WTC11 (cell line): ENCODE data around the gene ZNRF3. TPM values are rescaled to one million over a fixed set of nuclear protein-coding genes. Genes with fewer than 3 reads are reported as not detected.

ENCODE experiments used
- ATAC-seq: fragments of 200-7000 bp; cut with Tn5 transposase; 2 replicates; pipeline ENCODE4 v1.10.0; 2021; ENCODE audit warnings: mild to moderate bottlenecking, moderate library complexity
- CTCF ChIA-PET: fragments of 300-600 bp; sonication (Branson Sonifier 250); formaldehyde crosslinking; loops from one replicate; lab custom pipeline; 2021; ENCODE audit warnings: antibody characterized with exemption; lab: Charles Lee
- POLR2A ChIA-PET: fragments of 350-600 bp; sonication (Branson Sonifier 250); formaldehyde crosslinking; loops from one replicate; lab custom pipeline; 2021; ENCODE audit warnings: antibody characterized with exemption; lab: Charles Lee
- DNase-seq: peaks from one replicate; pipeline ENCODE4 v3.0.0; 2021; ENCODE audit warnings: low spot score
- H3K27ac Mint-ChIP-seq: 2 replicates; pipeline ENCODE4 v1.8.0; 2021; ENCODE audit warnings: mixed read lengths
- H3K27me3 Mint-ChIP-seq: 2 replicates; pipeline ENCODE4 v1.8.0; 2021; ENCODE audit warnings: low read depth, mild to moderate bottlenecking, moderate library complexity, mixed read lengths
- H3K36me3 Mint-ChIP-seq: 2 replicates; pipeline ENCODE4 v1.8.0; 2021; ENCODE audit warnings: mixed read lengths
- H3K4me1 Mint-ChIP-seq: 2 replicates; pipeline ENCODE4 v1.8.0; 2022; ENCODE audit warnings: mixed read lengths
- H3K4me3 Mint-ChIP-seq: 2 replicates; pipeline ENCODE4 v1.8.0; 2021; ENCODE audit warnings: mild to moderate bottlenecking, moderate library complexity, mixed read lengths
- H3K9me3 Mint-ChIP-seq: 2 replicates; pipeline ENCODE4 v1.8.0; 2021; ENCODE audit warnings: mixed read lengths
- CREM ChIP-seq: sonication (generic); formaldehyde crosslinking; IDR thresholded peaks from 2 replicates; pipeline ENCODE4 v1.8.1; 2022; ENCODE audit warnings: mild to moderate bottlenecking, missing genetic modification reagents, moderate library complexity
- IRF2 ChIP-seq: sonication (generic); formaldehyde crosslinking; IDR thresholded peaks from 2 replicates; pipeline ENCODE4 v1.8.0; 2022; ENCODE audit warnings: low read depth, missing genetic modification reagents, borderline replicate concordance
- JAZF1 ChIP-seq: fragments of 250-450 bp; sonication (Bioruptor Pico); IDR thresholded peaks from 2 replicates; pipeline ENCODE4 v1.9.0; 2021; ENCODE audit warnings: moderate library complexity, mild to moderate bottlenecking, inconsistent platforms
- JUN ChIP-seq: sonication (generic); formaldehyde crosslinking; IDR thresholded peaks from 2 replicates; pipeline ENCODE4 v1.8.0; 2023; ENCODE audit warnings: mild to moderate bottlenecking, missing genetic modification reagents
- NFE2L1 ChIP-seq: sonication (generic); formaldehyde crosslinking; IDR thresholded peaks from 2 replicates; pipeline ENCODE4 v1.8.1; 2023; ENCODE audit warnings: missing genetic modification reagents
- NR3C1 ChIP-seq: sonication (generic); formaldehyde crosslinking; conservative IDR thresholded peaks from 2 replicates; pipeline ENCODE4 v1.8.1; 2023; ENCODE audit warnings: low read depth, mild to moderate bottlenecking, missing genetic modification reagents
- OVOL2 ChIP-seq: fragments of 250-450 bp; sonication (Bioruptor Pico); IDR thresholded peaks from 2 replicates; pipeline ENCODE4 v1.9.0; 2021; ENCODE audit warnings: mild to moderate bottlenecking, borderline replicate concordance
- SOX15 ChIP-seq: fragments of 250-450 bp; sonication (Bioruptor Pico); IDR thresholded peaks from 2 replicates; pipeline ENCODE4 v1.9.0; 2021; ENCODE audit warnings: mild to moderate bottlenecking
- SP1 ChIP-seq: sonication (generic); formaldehyde crosslinking; conservative IDR thresholded peaks from 2 replicates; pipeline ENCODE4 v1.8.1; 2022; ENCODE audit warnings: missing genetic modification reagents
- TCF7 ChIP-seq: sonication (generic); formaldehyde crosslinking; IDR thresholded peaks from 2 replicates; pipeline ENCODE4 v1.8.0; 2022; ENCODE audit warnings: mild to moderate bottlenecking, low read depth, missing genetic modification reagents, moderate library complexity
- total RNA-seq: library from RNA; stranded (reverse); gene quantifications from 3 replicates; pipeline ENCODE4 v1.2.3, GENCODE V29; 2021
- TF ChIP-seq, protein P1 (sequence below): sonication (generic); formaldehyde crosslinking; IDR thresholded peaks from 2 replicates; pipeline ENCODE4 v1.8.0; 2023; ENCODE audit warnings: missing genetic modification reagents
- TF ChIP-seq, protein P2 (sequence below): sonication (generic); formaldehyde crosslinking; IDR thresholded peaks from 2 replicates; pipeline ENCODE4 v1.8.1; 2022; ENCODE audit warnings: mild to moderate bottlenecking, moderate library complexity, missing genetic modification reagents
- TF ChIP-seq, protein P3 (sequence below): sonication (generic); formaldehyde crosslinking; IDR thresholded peaks from 2 replicates; pipeline ENCODE4 v1.8.0; 2022; ENCODE audit warnings: mild to moderate bottlenecking, missing genetic modification reagents
- TF ChIP-seq, protein P4 (sequence below): sonication (generic); formaldehyde crosslinking; IDR thresholded peaks from 2 replicates; pipeline ENCODE4 v1.8.0; 2023; ENCODE audit warnings: missing genetic modification reagents, mild to moderate bottlenecking, borderline replicate concordance
- TF ChIP-seq, protein P5 (sequence below): sonication (generic); formaldehyde crosslinking; IDR thresholded peaks from 2 replicates; pipeline ENCODE4 v1.8.0; 2022; ENCODE audit warnings: mild to moderate bottlenecking, missing genetic modification reagents
- TF ChIP-seq, protein P6 (sequence below): sonication (generic); formaldehyde crosslinking; conservative IDR thresholded peaks from 2 replicates; pipeline ENCODE4 v1.8.1; 2022; ENCODE audit warnings: mild to moderate bottlenecking, missing genetic modification reagents
- TF ChIP-seq, protein P7 (sequence below): fragments of 250-450 bp; sonication (Bioruptor Pico); IDR thresholded peaks from 2 replicates; pipeline ENCODE4 v2.1.2; 2022; ENCODE audit warnings: mild to moderate bottlenecking, moderate library complexity

ZNRF3 gene
- total RNA-seq, 1 experiment from 2014 or later, result 25.4 TPM

DNA sequence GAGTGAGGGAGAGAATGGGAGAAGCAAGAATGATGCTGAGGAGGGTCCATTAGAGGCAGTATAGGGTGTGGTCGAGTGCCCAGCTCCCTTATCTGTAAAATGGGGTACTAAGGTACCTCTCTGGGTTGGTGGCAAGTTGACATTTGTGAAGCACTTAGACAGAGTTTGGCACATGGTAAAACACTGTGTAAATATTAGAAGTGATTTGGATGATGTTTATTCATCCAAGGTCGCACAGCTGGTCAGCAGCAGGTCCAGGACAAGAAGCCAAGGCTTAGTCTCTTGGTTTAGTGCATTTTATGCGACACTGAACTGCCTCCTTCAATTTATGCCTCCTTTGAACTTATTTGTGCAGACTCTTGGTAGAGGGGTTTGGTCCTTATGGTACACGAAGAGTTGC, 208.9 kb downstream of the ZNRF3 start:
- no peak for ATAC-seq
- Mint-ChIP-seq H3K4me1 (peaks cover 13% of the 10 kb centered on the region), H3K36me3 (no peaks in the 10 kb centered on the region), H3K27me3 (no peaks in the 10 kb centered on the region), H3K4me3 (no peak overlapping the region), H3K27ac (no peak overlapping the region), H3K9me3 (no peaks in the 10 kb centered on the region)
- CTCF ChIA-PET, result interaction anchor here (1.1 kb wide), 1 partner anchor 62 kb away, joined by 4 read pairs; no protein-coding TSS in a partner anchor
- DNase-seq, result no peak
- TF ChIP-seq, protein P1, sequence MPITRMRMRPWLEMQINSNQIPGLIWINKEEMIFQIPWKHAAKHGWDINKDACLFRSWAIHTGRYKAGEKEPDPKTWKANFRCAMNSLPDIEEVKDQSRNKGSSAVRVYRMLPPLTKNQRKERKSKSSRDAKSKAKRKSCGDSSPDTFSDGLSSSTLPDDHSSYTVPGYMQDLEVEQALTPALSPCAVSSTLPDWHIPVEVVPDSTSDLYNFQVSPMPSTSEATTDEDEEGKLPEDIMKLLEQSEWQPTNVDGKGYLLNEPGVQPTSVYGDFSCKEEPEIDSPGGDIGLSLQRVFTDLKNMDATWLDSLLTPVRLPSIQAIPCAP (CRISPR knock-in tag), result no peak
- POLR2A ChIA-PET, result no interaction called here

DNA sequence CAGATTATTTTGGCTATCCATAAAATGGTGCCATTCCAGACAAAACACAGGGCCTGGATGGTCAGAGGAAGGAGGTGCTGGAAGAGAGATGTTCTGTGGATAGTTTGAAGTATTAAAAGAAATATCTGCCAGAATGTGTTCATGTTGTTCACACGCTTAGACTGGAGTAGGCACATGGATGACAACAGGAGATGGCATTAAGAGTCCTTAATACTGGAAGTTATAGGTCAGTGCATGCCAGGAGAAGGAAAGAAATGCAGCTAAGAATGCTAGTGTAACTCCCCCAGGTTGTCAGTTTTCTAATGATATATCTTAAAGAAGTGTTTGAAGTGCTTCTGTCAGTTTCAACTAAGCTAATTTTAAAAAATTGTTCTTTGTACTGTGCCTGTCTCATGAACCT, 209.7 kb downstream of the ZNRF3 start:
- DNase-seq, result no peak
- Mint-ChIP-seq H3K4me1 (peaks cover 19% of the 10 kb centered on the region), H3K9me3 (no peaks in the 10 kb centered on the region), H3K4me3 (no peak overlapping the region), H3K27me3 (no peaks in the 10 kb centered on the region), H3K36me3 (no peaks in the 10 kb centered on the region), H3K27ac (no peak overlapping the region)
- CTCF ChIA-PET, result interaction anchor here (0.6 to 2.0 kb wide), 2 partner anchors 61 to 241 kb away, joined by 3 to 9 read pairs; no protein-coding TSS in a partner anchor
- ATAC-seq, result no peak
- TF ChIP-seq, protein P2, sequence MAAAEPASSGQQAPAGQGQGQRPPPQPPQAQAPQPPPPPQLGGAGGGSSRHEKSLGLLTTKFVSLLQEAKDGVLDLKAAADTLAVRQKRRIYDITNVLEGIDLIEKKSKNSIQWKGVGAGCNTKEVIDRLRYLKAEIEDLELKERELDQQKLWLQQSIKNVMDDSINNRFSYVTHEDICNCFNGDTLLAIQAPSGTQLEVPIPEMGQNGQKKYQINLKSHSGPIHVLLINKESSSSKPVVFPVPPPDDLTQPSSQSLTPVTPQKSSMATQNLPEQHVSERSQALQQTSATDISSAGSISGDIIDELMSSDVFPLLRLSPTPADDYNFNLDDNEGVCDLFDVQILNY (CRISPR knock-in tag), result no peak
- TF ChIP-seq, protein P3, sequence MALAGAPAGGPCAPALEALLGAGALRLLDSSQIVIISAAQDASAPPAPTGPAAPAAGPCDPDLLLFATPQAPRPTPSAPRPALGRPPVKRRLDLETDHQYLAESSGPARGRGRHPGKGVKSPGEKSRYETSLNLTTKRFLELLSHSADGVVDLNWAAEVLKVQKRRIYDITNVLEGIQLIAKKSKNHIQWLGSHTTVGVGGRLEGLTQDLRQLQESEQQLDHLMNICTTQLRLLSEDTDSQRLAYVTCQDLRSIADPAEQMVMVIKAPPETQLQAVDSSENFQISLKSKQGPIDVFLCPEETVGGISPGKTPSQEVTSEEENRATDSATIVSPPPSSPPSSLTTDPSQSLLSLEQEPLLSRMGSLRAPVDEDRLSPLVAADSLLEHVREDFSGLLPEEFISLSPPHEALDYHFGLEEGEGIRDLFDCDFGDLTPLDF (CRISPR knock-in tag), result no peak
- POLR2A ChIA-PET, result no interaction called here

DNA sequence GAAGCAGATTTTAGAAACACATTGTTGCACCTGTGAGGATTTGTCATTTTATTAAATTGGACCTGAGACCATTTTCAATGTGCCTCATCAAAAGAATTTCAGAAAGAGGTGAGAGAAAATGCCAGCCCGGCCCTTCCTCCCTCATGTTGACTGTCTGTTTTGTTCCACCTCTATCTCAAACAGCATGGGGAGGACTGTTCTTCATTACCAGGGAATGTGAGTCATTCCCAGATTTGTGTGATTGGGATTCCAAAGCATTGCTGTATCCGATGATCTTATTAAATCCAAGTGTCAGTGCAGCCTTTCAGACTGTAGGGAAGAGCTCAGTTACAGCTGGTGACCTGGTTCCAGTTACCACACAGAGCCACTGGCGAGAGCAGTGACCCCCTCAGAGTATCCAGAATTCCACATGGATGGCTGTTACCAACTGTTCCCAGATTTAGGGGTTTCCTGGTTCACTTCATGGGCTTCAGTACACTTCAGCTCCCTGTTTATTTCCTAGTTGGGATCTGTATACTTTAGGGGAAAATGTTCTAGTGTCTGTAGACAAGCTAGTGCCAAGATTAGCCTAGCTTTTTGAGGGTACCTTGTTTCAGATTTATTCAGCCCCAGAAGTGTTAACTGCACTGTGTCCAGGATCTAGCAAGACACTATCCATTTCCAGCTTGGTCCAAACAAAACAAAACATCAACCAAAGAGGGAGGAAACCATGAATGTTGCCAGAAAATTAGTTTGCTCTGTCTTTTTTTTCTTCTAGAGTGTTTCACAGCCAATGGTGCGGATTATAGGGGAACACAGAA, 210.3 kb downstream of the ZNRF3 start:
- no peak overlapping the region for H3K27ac Mint-ChIP-seq
- no peaks in the 10 kb centered on the region for H3K9me3 Mint-ChIP-seq
- POLR2A ChIA-PET, result interaction anchor here (0.6 kb wide), 1 partner anchor 55 kb away, joined by 5 read pairs; no protein-coding TSS in a partner anchor
- ATAC-seq, result no peak
- no peaks in the 10 kb centered on the region for H3K36me3 Mint-ChIP-seq
- H3K27me3 Mint-ChIP-seq, result no peaks in the 10 kb centered on the region
- H3K4me3 Mint-ChIP-seq, result no peak overlapping the region
- H3K4me1 Mint-ChIP-seq, result peaks cover 23% of the 10 kb centered on the region
- CTCF ChIA-PET, result interaction anchor here (0.6 to 2.0 kb wide), 2 partner anchors 61 to 242 kb away, joined by 3 to 9 read pairs; no protein-coding TSS in a partner anchor
- TF ChIP-seq SP1 (CRISPR knock-in tag), result no peak
- TF ChIP-seq IRF2, result no peak
- TF ChIP-seq, protein P4, sequence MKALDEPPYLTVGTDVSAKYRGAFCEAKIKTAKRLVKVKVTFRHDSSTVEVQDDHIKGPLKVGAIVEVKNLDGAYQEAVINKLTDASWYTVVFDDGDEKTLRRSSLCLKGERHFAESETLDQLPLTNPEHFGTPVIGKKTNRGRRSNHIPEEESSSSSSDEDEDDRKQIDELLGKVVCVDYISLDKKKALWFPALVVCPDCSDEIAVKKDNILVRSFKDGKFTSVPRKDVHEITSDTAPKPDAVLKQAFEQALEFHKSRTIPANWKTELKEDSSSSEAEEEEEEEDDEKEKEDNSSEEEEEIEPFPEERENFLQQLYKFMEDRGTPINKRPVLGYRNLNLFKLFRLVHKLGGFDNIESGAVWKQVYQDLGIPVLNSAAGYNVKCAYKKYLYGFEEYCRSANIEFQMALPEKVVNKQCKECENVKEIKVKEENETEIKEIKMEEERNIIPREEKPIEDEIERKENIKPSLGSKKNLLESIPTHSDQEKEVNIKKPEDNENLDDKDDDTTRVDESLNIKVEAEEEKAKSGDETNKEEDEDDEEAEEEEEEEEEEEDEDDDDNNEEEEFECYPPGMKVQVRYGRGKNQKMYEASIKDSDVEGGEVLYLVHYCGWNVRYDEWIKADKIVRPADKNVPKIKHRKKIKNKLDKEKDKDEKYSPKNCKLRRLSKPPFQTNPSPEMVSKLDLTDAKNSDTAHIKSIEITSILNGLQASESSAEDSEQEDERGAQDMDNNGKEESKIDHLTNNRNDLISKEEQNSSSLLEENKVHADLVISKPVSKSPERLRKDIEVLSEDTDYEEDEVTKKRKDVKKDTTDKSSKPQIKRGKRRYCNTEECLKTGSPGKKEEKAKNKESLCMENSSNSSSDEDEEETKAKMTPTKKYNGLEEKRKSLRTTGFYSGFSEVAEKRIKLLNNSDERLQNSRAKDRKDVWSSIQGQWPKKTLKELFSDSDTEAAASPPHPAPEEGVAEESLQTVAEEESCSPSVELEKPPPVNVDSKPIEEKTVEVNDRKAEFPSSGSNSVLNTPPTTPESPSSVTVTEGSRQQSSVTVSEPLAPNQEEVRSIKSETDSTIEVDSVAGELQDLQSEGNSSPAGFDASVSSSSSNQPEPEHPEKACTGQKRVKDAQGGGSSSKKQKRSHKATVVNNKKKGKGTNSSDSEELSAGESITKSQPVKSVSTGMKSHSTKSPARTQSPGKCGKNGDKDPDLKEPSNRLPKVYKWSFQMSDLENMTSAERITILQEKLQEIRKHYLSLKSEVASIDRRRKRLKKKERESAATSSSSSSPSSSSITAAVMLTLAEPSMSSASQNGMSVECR (CRISPR knock-in tag), result no peak
- TF ChIP-seq, protein P5, sequence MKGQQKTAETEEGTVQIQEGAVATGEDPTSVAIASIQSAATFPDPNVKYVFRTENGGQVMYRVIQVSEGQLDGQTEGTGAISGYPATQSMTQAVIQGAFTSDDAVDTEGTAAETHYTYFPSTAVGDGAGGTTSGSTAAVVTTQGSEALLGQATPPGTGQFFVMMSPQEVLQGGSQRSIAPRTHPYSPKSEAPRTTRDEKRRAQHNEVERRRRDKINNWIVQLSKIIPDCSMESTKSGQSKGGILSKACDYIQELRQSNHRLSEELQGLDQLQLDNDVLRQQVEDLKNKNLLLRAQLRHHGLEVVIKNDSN (CRISPR knock-in tag), result no peak
- TF ChIP-seq OVOL2 (CRISPR knock-in tag), result no peak
- no peak for TF ChIP-seq NR3C1 (CRISPR knock-in tag)
- no peak for TF ChIP-seq JUN
- no peak for TF ChIP-seq CREM (CRISPR knock-in tag)
- no peak for TF ChIP-seq NFE2L1
- TF ChIP-seq, protein P6, sequence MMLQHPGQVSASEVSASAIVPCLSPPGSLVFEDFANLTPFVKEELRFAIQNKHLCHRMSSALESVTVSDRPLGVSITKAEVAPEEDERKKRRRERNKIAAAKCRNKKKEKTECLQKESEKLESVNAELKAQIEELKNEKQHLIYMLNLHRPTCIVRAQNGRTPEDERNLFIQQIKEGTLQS (CRISPR knock-in tag), result no peak
- TF ChIP-seq, protein P7, sequence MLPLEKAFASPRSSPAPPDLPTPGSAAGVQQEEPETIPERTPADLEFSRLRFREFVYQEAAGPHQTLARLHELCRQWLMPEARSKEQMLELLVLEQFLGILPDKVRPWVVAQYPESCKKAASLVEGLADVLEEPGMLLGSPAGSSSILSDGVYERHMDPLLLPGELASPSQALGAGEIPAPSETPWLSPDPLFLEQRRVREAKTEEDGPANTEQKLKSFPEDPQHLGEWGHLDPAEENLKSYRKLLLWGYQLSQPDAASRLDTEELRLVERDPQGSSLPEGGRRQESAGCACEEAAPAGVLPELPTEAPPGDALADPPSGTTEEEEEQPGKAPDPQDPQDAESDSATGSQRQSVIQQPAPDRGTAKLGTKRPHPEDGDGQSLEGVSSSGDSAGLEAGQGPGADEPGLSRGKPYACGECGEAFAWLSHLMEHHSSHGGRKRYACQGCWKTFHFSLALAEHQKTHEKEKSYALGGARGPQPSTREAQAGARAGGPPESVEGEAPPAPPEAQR (CRISPR knock-in tag), result no peak
- TF ChIP-seq, protein P2 (CRISPR knock-in tag), result no peak
- no peak for TF ChIP-seq TCF7 (CRISPR knock-in tag)
- no peak for TF ChIP-seq JAZF1
- TF ChIP-seq SOX15 (CRISPR knock-in tag), result no peak
- DNase-seq, result no peak
